ENCODE measurements around the gene SSTR5. TPM values are rescaled to one million over a fixed set of nuclear protein-coding genes. Genes with fewer than 3 reads are reported as not detected.

Gene SSTR5
- total RNA-seq, 4 donors from 2014 or later = not detected

GRCh38 chr16:1124291-1124690, 51.7 kb downstream of the SSTR5 start:
- H3K27me3 ChIP-seq = peaks cover 0 to 69% of the 10 kb centered on the region in 2 donors
- no peaks in the 10 kb centered on the region for H3K9me3 ChIP-seq
- no peaks in the 10 kb centered on the region for H3K36me3 ChIP-seq
- H3K4me1 ChIP-seq = peaks cover 0 to 3% (median 0%) of the 10 kb centered on the region in 4 donors
- no peak overlapping the region for H3K4me3 ChIP-seq
- no peak for TF ChIP-seq EP300 (IDR thresholded peaks at IDR 0.05)
- no peak for DNase-seq (ENCODE audit: low spot score in 2 of 2)
- no peak overlapping the region for H3K27ac ChIP-seq
- WGBS, 2 donors = 73 to 83% methylated on average over 5 to 8 of the region's 18 CpGs

- H3K27me3 ChIP-seq = peaks cover 0 to 68% of the 10 kb centered on the region in 2 donors
- TF ChIP-seq POLR2A (IDR thresholded peaks at IDR 0.05) = no peak
- TF ChIP-seq EP300 (IDR thresholded peaks at IDR 0.05) = no peak
- TF ChIP-seq, protein P1, sequence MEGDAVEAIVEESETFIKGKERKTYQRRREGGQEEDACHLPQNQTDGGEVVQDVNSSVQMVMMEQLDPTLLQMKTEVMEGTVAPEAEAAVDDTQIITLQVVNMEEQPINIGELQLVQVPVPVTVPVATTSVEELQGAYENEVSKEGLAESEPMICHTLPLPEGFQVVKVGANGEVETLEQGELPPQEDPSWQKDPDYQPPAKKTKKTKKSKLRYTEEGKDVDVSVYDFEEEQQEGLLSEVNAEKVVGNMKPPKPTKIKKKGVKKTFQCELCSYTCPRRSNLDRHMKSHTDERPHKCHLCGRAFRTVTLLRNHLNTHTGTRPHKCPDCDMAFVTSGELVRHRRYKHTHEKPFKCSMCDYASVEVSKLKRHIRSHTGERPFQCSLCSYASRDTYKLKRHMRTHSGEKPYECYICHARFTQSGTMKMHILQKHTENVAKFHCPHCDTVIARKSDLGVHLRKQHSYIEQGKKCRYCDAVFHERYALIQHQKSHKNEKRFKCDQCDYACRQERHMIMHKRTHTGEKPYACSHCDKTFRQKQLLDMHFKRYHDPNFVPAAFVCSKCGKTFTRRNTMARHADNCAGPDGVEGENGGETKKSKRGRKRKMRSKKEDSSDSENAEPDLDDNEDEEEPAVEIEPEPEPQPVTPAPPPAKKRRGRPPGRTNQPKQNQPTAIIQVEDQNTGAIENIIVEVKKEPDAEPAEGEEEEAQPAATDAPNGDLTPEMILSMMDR (IDR thresholded peaks at IDR 0.05) = no peak
- no peak overlapping the region for H3K4me3 ChIP-seq
- peaks cover 0 to 3% (median 0%) of the 10 kb centered on the region in 4 donors for H3K4me1 ChIP-seq
- H3K36me3 ChIP-seq = no peaks in the 10 kb centered on the region
- no peak overlapping the region for H3K27ac ChIP-seq
- WGBS, 2 donors = 75 to 79% methylated on average over 6 to 10 of the region's 11 CpGs
- H3K9me3 ChIP-seq = no peaks in the 10 kb centered on the region
- no peak for DNase-seq (ENCODE audit: low spot score in 2 of 2)
These were observed 52.2 kb downstream of the SSTR5 start for GRCh38 chr16:1124795-1125194.

- TF ChIP-seq POLR2A (IDR thresholded peaks at IDR 0.05) (no peak), EP300 (IDR thresholded peaks at IDR 0.05) (no peak)
- TF ChIP-seq, protein P1 (IDR thresholded peaks at IDR 0.05) = no peak
- 6 to 28% methylated on average over 14 to 15 of the region's 18 CpGs for WGBS, 2 donors
- no peaks in the 10 kb centered on the region for H3K36me3 ChIP-seq
- H3K27ac ChIP-seq = no peak overlapping the region
- peaks cover 0 to 3% (median 0%) of the 10 kb centered on the region in 4 donors for H3K4me1 ChIP-seq
- no peaks in the 10 kb centered on the region for H3K9me3 ChIP-seq
- no peak overlapping the region for H3K4me3 ChIP-seq
- no peak for DNase-seq (ENCODE audit: low spot score in 2 of 2)
- peaks cover 0 to 62% of the 10 kb centered on the region in 2 donors for H3K27me3 ChIP-seq
These were observed 52.9 kb downstream of the SSTR5 start for GRCh38 chr16:1125471-1125870.

- 41 to 55% methylated on average over 5 to 14 of the region's 17 CpGs for WGBS, 2 donors
- TF ChIP-seq POLR2A (IDR thresholded peaks at IDR 0.05) = no peak
- TF ChIP-seq, protein P1 (IDR thresholded peaks at IDR 0.05) = no peak
- no peak for TF ChIP-seq EP300 (IDR thresholded peaks at IDR 0.05)
- no peak for DNase-seq (ENCODE audit: low spot score in 2 of 2)
- no peak overlapping the region for H3K4me3 ChIP-seq
- H3K9me3 ChIP-seq = no peaks in the 10 kb centered on the region
- H3K27ac ChIP-seq = no peak overlapping the region
- H3K27me3 ChIP-seq = peaks cover 0 to 57% of the 10 kb centered on the region in 2 donors
- peaks cover 0 to 3% (median 0%) of the 10 kb centered on the region in 4 donors for H3K4me1 ChIP-seq
- no peaks in the 10 kb centered on the region for H3K36me3 ChIP-seq
These were observed 53.5 kb downstream of the SSTR5 start for GRCh38 chr16:1126044-1126443.

GRCh38 chr16:1126586-1126985, 54.0 kb downstream of the SSTR5 start:
- peaks cover 0 to 51% of the 10 kb centered on the region in 2 donors for H3K27me3 ChIP-seq
- no peak overlapping the region for H3K4me3 ChIP-seq
- no peak for DNase-seq (ENCODE audit: low spot score in 2 of 2)
- WGBS, 2 donors = 40 to 48% methylated on average over 10 of the region's 10 CpGs
- H3K4me1 ChIP-seq = no peaks in the 10 kb centered on the region
- no peaks in the 10 kb centered on the region for H3K36me3 ChIP-seq
- H3K9me3 ChIP-seq = no peaks in the 10 kb centered on the region
- no peak for TF ChIP-seq POLR2A (IDR thresholded peaks at IDR 0.05)
- TF ChIP-seq, protein P1 (IDR thresholded peaks at IDR 0.05) = no peak
- no peak for TF ChIP-seq EP300 (IDR thresholded peaks at IDR 0.05)
- no peak overlapping the region for H3K27ac ChIP-seq

GRCh38 chr16:1127101-1127500, 54.6 kb downstream of the SSTR5 start:
- no peaks in the 10 kb centered on the region for H3K4me1 ChIP-seq
- TF ChIP-seq POLR2A (IDR thresholded peaks at IDR 0.05) (no peak), EP300 (IDR thresholded peaks at IDR 0.05) (no peak)
- TF ChIP-seq, protein P1 (IDR thresholded peaks at IDR 0.05) = no peak
- WGBS, 2 donors = 47 to 58% methylated on average over 16 of the region's 16 CpGs
- DNase-seq (ENCODE audit: low spot score in 2 of 2) = no peak
- H3K36me3 ChIP-seq = no peaks in the 10 kb centered on the region
- no peak overlapping the region for H3K4me3 ChIP-seq
- H3K27ac ChIP-seq = no peak overlapping the region
- H3K27me3 ChIP-seq = peaks cover 0 to 50% of the 10 kb centered on the region in 2 donors
- H3K9me3 ChIP-seq = no peaks in the 10 kb centered on the region
